ENCODE measurements around the gene PLXDC2. TPM values are rescaled to one million over a fixed set of nuclear protein-coding genes. Genes with fewer than 3 reads are reported as not detected.
"Not testable (repeated sequence)": the region's sequence is repeated elsewhere in the genome, so short reads cannot be mapped to it uniquely, and the experiment has no call there.

The PLXDC2 gene
- total RNA-seq, 1 experiment from 2014 or later, result 4.6 TPM

DNA sequence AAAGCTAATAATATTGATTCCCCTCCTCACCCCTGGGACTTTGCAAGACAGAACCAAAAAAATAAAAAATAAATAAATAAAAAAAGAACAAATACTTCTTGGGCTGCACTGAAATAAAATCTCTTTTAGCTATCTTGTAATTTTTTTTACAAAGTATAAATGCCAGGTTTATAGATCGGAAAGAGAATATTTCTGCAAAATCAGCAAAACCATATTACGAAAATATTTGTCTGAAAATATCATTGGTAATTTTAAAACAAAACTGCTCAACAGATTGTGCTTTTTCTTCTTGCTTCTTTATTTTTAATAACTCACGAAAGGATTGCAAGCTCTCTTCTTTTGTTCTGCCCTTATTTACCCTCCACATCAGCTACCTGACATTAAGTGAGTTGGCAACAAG, 213.3 kb downstream of the PLXDC2 start:
- no peak for DNase-seq (ENCODE audit: low read depth)

GRCh38 chr10:20033476-20033875, 217.2 kb downstream of the PLXDC2 start:
- no peak for DNase-seq (ENCODE audit: low read depth)

GRCh38 chr10:20034732-20035131, 218.5 kb downstream of the PLXDC2 start:
- DNase-seq (ENCODE audit: low read depth), result no peak

GRCh38 chr10:20040012-20040411, 223.8 kb downstream of the PLXDC2 start:
- no peak for DNase-seq (ENCODE audit: low read depth)

DNA sequence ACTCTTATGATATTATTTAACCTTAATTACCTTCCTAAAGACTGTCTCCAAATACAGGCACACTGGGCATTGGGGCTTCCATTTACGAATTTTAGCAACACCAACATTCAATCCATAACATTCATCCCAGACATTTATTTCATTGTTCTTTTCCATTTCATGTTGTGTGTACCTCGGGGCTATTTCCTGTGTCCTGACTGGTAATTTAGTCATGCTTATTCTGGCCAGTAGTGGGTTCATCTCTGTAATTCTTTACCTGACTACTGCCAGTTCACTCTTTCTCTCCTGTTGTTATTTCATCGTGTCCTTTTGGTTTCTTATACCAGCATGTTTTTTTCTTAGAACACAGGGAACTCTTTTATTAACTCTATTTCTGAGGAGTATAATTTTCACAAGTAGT, 225.7 kb downstream of the PLXDC2 start:
- DNase-seq (ENCODE audit: low read depth), result no peak

DNA sequence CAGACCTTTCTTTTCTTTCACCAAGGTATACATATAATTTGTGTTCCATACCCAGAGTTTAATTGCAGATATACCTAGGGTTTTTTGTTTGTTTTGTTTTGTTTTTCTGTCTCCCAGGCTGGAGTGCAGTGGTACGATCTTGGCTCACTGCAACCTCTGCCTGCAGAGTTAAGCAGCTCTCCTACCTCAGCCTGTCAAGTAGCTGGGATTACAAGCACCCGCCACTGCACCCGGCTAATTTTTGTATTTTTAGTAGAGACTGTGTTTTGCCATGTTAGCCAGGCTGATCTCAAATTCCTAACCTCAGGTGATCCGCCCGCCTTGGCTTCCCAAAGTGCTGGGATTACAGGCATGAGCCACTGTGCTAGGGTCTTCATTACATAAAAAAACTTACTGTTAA, 228.9 kb downstream of the PLXDC2 start:
- not testable (repeated sequence) for DNase-seq (ENCODE audit: low read depth)

DNA sequence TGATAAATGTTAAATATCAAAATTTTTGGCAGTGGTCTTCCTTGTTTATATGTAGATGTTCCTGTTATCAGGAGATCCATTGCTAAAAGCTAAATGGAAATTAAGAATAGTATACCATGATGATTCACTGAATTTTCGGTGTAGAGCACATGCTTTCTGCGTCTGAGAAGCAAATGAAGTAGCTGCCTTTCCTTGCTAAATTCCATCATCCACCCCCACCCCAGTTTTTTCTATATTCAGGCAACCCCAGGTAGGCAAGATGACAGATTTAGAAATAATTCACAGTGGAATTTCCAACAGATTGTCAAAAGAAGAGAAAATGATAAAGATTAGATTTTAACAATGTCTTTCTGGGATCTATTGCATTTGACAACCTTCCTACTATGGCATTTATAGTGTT, 231.9 kb downstream of the PLXDC2 start:
- no peak for DNase-seq (ENCODE audit: low read depth)

DNA sequence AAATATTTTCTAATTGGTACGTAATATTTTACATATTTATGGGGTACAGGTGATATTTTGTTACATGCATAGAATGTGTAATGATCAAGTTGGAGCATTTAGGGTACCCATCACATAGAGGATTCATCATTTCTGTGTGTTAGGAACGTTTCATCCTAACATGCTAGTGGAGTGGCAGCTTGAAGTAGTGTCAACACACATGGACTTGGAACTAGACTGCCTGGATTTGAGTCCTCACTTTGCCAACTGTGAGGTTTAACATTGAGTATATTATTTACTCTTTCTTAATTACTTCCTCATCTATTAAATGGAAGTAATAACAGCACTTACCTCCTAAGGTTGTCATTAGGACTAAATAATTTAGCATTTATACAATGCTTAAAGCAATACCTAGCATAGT, 241.9 kb downstream of the PLXDC2 start:
- DNase-seq (ENCODE audit: low read depth), result no peak

DNA sequence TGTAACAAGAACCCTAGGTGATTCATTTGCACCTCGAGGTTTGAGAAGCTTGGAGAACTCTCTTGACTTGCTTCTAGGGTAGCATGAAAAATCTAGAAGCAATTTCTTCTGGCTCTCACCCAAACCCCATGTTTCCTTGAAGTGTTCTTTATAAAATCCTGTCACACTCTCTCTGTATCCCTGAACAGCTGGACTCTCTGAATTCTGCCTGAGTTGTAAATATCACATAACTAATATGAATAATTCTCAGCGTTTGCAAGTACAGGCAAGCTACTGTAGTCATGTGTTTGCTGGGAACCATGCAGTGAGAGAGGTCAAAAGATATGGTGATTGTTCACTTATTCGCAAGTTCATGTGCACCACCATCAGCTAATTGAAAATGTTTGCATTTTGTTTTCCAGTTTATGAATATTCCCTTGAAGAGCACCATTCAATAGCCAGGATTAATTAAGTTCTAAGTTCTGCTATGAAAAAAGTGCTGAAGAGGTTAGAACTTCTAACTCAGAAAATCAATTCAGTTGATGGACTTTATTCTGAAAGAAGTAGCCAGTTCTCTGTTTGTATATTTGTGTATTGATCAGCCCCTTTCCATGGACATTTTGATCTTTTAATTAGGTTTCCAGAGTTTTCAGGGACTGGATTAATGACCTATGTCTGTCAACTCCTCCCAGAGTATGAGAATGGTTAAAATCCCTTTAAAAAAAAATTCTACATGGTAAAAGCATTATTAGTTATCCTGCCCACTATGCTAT, 243.0 kb downstream of the PLXDC2 start:
- DNase-seq (ENCODE audit: low read depth), result peak; percentile 74

GRCh38 chr10:20065814-20066213, 249.6 kb downstream of the PLXDC2 start:
- DNase-seq (ENCODE audit: low read depth), result no peak

DNA sequence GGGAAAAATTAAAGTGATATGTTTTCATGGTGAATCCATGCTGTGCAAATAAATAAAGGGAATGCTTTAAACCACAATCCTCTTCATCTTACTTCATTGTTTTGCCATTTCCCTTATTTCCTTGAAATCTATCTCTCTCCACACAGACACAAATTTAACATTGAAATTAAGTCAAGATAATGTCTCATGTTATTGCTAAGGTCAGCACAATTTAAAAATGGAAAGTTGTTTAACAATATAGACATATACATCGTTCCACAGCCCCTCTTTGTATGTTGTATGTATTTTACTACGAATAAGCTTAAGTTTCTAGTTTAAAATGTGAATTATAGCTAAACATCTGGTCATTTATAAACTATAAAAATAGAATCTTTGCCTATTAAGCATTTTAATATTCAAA, 256.9 kb downstream of the PLXDC2 start:
- DNase-seq (ENCODE audit: low read depth), result no peak

DNA sequence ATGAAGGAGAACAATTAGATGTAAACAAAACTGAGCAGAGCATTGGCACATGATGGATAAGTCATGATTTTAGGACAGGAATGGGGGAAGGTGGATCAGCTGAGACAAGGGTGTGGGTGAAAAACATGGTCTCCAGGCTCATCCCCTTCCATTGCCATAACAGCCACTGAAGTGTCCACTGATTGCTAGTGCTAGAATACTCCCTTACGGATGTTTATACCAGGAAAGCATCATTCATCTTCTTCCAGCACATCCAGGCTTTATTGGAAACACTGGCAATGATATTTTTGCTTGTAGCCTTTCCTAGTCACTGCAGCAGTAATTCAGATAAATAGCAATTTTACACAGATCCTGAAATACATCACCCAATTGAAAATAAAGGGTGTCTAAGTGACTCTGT, 259.5 kb downstream of the PLXDC2 start:
- DNase-seq (ENCODE audit: low read depth), result no peak

- no peak for DNase-seq (ENCODE audit: low read depth)
Observed at GRCh38 chr10:20084451-20084850, 268.2 kb downstream of the PLXDC2 start.

- DNase-seq (ENCODE audit: low read depth), result no peak
Observed at GRCh38 chr10:20085115-20085514, 268.9 kb downstream of the PLXDC2 start.

DNA sequence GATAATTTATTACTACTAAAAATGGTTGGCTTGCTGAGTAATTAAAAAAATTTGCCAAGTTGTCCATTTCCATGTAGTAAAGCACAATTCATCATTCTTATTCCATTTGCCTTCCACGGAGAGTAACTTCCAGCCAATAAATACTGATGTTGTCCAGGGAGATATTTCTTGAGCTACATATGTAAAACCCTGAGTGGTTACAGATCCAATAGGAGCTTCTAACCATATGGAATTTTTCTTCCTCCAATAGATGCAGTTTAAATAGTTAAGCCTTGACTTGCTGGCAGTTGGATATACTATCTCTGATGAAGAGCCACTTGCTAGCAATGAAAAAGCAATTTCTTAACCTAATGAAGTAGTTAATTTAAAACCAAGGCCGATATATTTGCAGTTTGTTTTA, 271.1 kb downstream of the PLXDC2 start:
- no peak for DNase-seq (ENCODE audit: low read depth)

GRCh38 chr10:20088061-20088701, 271.9 kb downstream of the PLXDC2 start:
- DNase-seq (ENCODE audit: low read depth), result peak; percentile 23

- peak; percentile 5 for DNase-seq (ENCODE audit: low read depth)
Observed at GRCh38 chr10:20089879-20090278, 273.6 kb downstream of the PLXDC2 start.

- DNase-seq (ENCODE audit: low read depth), result no peak
Observed at GRCh38 chr10:20090831-20091230, 274.6 kb downstream of the PLXDC2 start.

GRCh38 chr10:20091698-20092097, 275.5 kb downstream of the PLXDC2 start:
- DNase-seq (ENCODE audit: low read depth), result no peak

DNA sequence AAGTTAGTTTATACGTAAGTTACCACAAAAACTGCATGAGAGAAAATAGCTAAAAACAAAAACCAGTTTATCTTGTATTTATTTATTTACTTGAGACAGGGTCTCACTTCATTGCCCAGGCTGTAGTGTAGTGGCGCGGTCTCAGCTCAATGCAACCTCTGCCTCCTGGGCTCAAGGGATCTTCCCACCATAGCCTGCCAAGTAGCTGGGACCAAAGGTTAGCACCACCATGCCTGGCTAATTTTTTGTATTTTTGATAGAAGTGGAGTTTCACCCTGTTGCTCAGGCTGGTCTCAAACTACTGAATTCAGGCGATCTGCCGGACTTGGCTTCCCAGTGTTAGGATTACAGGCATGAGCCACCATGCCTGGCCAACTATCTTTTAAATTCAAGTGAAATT, 277.4 kb downstream of the PLXDC2 start:
- DNase-seq (ENCODE audit: low read depth), result no peak

- DNase-seq (ENCODE audit: low read depth), result no peak
Observed at GRCh38 chr10:20094226-20094976, 278.2 kb downstream of the PLXDC2 start.

GRCh38 chr10:20100171-20100570, 283.9 kb downstream of the PLXDC2 start:
- DNase-seq (ENCODE audit: low read depth), result peak; percentile 54

DNA sequence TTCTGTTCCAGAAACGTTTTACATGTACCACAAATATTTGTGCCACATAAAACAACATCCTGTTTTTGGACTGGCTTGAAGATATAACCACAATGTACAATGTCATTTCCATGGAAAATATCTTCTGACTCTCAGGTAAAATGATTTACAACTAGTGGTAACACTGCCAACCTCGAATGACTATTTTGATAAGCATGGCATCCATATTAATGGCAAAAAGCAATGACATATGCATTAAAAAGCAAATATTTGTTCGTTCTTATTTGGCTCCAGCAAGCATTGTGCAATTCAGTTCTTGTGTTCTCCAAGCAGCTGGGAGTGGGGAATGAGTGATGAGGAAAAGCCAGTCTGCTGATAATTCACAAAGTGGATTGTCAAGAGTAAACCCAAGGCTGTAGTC, 289.0 kb downstream of the PLXDC2 start:
- DNase-seq (ENCODE audit: low read depth), result no peak
